ENCODE results near the gene TTLL6.

Gene TTLL6

GRCh38 chr17:48752399-48753288, 64.4 kb downstream of the TTLL6 start:
- H3K9ac ChIP-seq (ENCODE audit: insufficient read length, low read depth) = no peak overlapping the region

GRCh38 chr17:48751733-48752398, 65.2 kb downstream of the TTLL6 start:
- no peak overlapping the region for H3K4me3 ChIP-seq (ENCODE audit: insufficient read length, low read depth)
- peaks cover 99% of the 10 kb centered on the region for H3K27me3 ChIP-seq (ENCODE audit: insufficient read depth, insufficient read length)
- DNase-seq (ENCODE audit: low read depth, low spot score) = no peak
- H3K9me3 ChIP-seq (ENCODE audit: insufficient read depth, low read length) = no peaks in the 10 kb centered on the region
- TF ChIP-seq SUZ12 (IDR thresholded peaks at IDR 0.05; ENCODE audit: extremely low read depth, insufficient read depth, insufficient read length) (peak; percentile 86), ZNF274 (IDR thresholded peaks at IDR 0.05; ENCODE audit: low read depth, low read length) (no peak), YY1 (IDR thresholded peaks at IDR 0.05; ENCODE audit: insufficient read depth, insufficient read length) (no peak)
- peaks cover 6% of the 10 kb centered on the region for H3K4me1 ChIP-seq (ENCODE audit: insufficient read depth, insufficient read length)
- no peaks in the 10 kb centered on the region for H3K36me3 ChIP-seq (ENCODE audit: insufficient read depth, insufficient read length, low read length)
- no peak overlapping the region for H3K9ac ChIP-seq (ENCODE audit: insufficient read length, low read depth)

More at GRCh38 chr17:48752399-48753288, 64.4 kb downstream of the TTLL6 start:
- Histone ChIP-seq H3K4me3 (ENCODE audit: insufficient read length, low read depth) (no peak overlapping the region), H3K36me3 (ENCODE audit: insufficient read depth, insufficient read length, low read length) (no peaks in the 10 kb centered on the region), H3K27me3 (ENCODE audit: insufficient read depth, insufficient read length) (peaks cover 99% of the 10 kb centered on the region), H3K9me3 (ENCODE audit: insufficient read depth, low read length) (no peaks in the 10 kb centered on the region), H3K4me1 (ENCODE audit: insufficient read depth, insufficient read length) (peaks cover 6% of the 10 kb centered on the region)
- DNase-seq (ENCODE audit: low read depth, low spot score) = no peak
- TF ChIP-seq ZNF274 (IDR thresholded peaks at IDR 0.05; ENCODE audit: low read depth, low read length) (no peak), YY1 (IDR thresholded peaks at IDR 0.05; ENCODE audit: insufficient read depth, insufficient read length) (no peak), SUZ12 (IDR thresholded peaks at IDR 0.05; ENCODE audit: extremely low read depth, insufficient read depth, insufficient read length) (peak; percentile 58)

GRCh38 chr17:48751172-48751571, 65.9 kb downstream of the TTLL6 start:
- peaks cover 100% of the 10 kb centered on the region for H3K27me3 ChIP-seq (ENCODE audit: insufficient read depth, insufficient read length)
- DNase-seq (ENCODE audit: low read depth, low spot score) = no peak
- H3K4me3 ChIP-seq (ENCODE audit: insufficient read length, low read depth) = no peak overlapping the region

DNA sequence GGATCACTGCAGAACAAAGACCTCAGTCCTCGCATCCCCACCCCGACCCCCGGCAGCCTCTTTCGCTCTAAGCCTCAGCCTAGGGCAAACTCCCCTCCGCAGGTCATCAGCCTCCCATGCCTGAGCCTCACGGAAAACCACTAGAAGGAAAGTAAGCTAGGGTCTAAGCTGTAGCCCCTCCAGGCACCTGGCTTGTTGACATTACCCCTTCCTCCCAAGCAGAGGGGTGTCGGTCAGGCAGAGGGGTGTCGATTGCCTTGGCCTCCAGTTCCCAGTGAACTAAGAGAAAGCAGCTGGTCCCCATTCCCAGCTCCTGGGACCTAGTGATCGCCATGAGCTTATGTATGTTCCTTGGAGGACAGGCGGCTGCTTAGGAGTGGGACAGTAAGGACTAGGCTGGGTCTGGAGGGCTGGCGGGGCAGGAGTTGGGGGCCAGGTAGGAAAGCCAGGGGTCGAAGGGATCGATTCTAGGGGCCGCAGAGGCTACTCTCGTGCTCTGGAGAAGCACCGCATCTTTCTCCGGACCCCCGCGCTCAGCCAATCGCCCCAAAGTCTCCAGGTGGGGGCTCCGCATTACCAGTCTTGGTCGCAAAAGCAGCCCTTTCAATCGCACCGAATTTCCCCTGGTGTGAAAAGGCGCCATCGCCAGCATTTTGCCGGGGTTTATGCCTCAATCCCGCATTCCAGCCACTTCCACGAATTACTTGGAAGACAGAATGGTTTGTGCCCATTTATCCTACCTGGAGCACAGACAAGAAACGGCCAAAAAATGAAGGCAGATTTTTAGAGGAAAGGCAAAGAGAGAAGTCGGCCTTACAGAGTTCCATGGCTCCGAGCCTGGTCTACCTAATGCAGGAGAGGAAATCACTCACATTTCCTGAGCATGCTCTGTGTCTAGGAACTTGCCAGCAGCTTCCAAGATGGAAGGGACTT, 67.1 kb downstream of the TTLL6 start:
- no peak for DNase-seq (ENCODE audit: low read depth, low spot score)
- H3K9me3 ChIP-seq (ENCODE audit: insufficient read depth, low read length) = no peaks in the 10 kb centered on the region
- H3K4me3 ChIP-seq (ENCODE audit: insufficient read length, low read depth) = no peak overlapping the region
- peak; percentile 79 for TF ChIP-seq SUZ12 (IDR thresholded peaks at IDR 0.05; ENCODE audit: extremely low read depth, insufficient read depth, insufficient read length)
- no peak for TF ChIP-seq ZNF274 (IDR thresholded peaks at IDR 0.05; ENCODE audit: low read depth, low read length)
- TF ChIP-seq YY1 (IDR thresholded peaks at IDR 0.05; ENCODE audit: insufficient read depth, insufficient read length) = no peak
- H3K4me1 ChIP-seq (ENCODE audit: insufficient read depth, insufficient read length) = peaks cover 6% of the 10 kb centered on the region
- no peaks in the 10 kb centered on the region for H3K36me3 ChIP-seq (ENCODE audit: insufficient read depth, insufficient read length, low read length)
- no peak overlapping the region for H3K9ac ChIP-seq (ENCODE audit: insufficient read length, low read depth)
- H3K27me3 ChIP-seq (ENCODE audit: insufficient read depth, insufficient read length) = peaks cover 100% of the 10 kb centered on the region

More at GRCh38 chr17:48751172-48751571, 65.9 kb downstream of the TTLL6 start:
- TF ChIP-seq ZNF274 (IDR thresholded peaks at IDR 0.05; ENCODE audit: low read depth, low read length) = no peak
- no peaks in the 10 kb centered on the region for H3K9me3 ChIP-seq (ENCODE audit: insufficient read depth, low read length)
- H3K4me1 ChIP-seq (ENCODE audit: insufficient read depth, insufficient read length) = peaks cover 6% of the 10 kb centered on the region
- H3K36me3 ChIP-seq (ENCODE audit: insufficient read depth, insufficient read length, low read length) = no peaks in the 10 kb centered on the region
- no peak overlapping the region for H3K9ac ChIP-seq (ENCODE audit: insufficient read length, low read depth)

- Histone ChIP-seq H3K9ac (ENCODE audit: insufficient read length, low read depth) (no peak overlapping the region), H3K9me3 (ENCODE audit: insufficient read depth, low read length) (no peaks in the 10 kb centered on the region), H3K27me3 (ENCODE audit: insufficient read depth, insufficient read length) (peaks cover 100% of the 10 kb centered on the region), H3K36me3 (ENCODE audit: insufficient read depth, insufficient read length, low read length) (no peaks in the 10 kb centered on the region), H3K4me3 (ENCODE audit: insufficient read length, low read depth) (no peak overlapping the region), H3K4me1 (ENCODE audit: insufficient read depth, insufficient read length) (peaks cover 3% of the 10 kb centered on the region)
- TF ChIP-seq SUZ12 (IDR thresholded peaks at IDR 0.05; ENCODE audit: extremely low read depth, insufficient read depth, insufficient read length) = no peak
- TF ChIP-seq YY1 (IDR thresholded peaks at IDR 0.05; ENCODE audit: insufficient read depth, insufficient read length) = no peak
- TF ChIP-seq ZNF274 (IDR thresholded peaks at IDR 0.05; ENCODE audit: low read depth, low read length) = no peak
- DNase-seq (ENCODE audit: low read depth, low spot score) = no peak
Measured at GRCh38 chr17:48748718-48749566, 68.1 kb downstream of the TTLL6 start.
